DOHH2 (cell line): Measurements from ENCODE around the gene CHST13.

Source experiments
- CTCF ChIP-seq: fragments of 200-600 bp; sonication (generic); IDR thresholded peaks from one replicate; pipeline ENCODE4 v1.5.1; 2014; ENCODE audit warnings: antibody characterized with exemption, mild to moderate bottlenecking, low read depth, low read length; ENCODE audit not compliant: poor library complexity, severe bottlenecking
- EZH2phosphoT487 ChIP-seq: fragments of 200-600 bp; sonication (generic); IDR thresholded peaks from 2 replicates; pipeline ENCODE4 v1.6.1; 2017; ENCODE audit warnings: borderline replicate concordance, mild to moderate bottlenecking, antibody characterized with exemption, low read length, moderate library complexity, mixed read lengths

GRCh38 chr3:126549861-126550487, 26.0 kb downstream of the CHST13 start:
- TF ChIP-seq CTCF (no peak), EZH2phosphoT487 (no peak)
